Neural progenitor cell (in vitro differentiated cells): Measurements from ENCODE around the gene MDN1.

Experiments used
- EZH2 ChIP-seq: fragments of 200-600 bp; sonication (generic); IDR thresholded peaks from 2 replicates; pipeline ENCODE4 v1.6.1; 2017; ENCODE audit warnings: antibody characterized with exemption, mild to moderate bottlenecking, moderate library complexity
- TF ChIP-seq, protein P1 (sequence below): fragments of 200-600 bp; sonication (generic); IDR thresholded peaks from 2 replicates; pipeline ENCODE4 v1.5.1; 2017; ENCODE audit warnings: antibody characterized with exemption, mild to moderate bottlenecking

DNA sequence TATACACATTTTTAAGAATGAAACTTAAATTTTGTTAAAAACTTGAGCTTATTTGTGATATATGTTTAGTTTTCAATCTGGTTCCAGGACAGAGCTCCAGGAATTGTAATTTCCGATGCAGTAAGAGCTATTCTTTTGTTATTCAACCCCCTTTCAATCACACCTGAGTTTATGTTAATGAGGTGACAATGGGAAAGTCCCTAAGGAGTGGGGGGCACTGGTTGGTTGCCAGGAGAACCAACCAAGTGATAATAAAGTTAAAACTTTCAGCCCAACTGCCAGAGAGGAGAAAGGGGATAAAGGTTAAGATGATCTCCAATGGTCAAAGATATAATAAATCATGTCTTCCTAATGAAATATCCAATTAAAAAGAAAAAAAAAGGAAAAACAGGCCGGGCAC, 19.8 kb downstream of the MDN1 start:
- TF ChIP-seq, protein P1, sequence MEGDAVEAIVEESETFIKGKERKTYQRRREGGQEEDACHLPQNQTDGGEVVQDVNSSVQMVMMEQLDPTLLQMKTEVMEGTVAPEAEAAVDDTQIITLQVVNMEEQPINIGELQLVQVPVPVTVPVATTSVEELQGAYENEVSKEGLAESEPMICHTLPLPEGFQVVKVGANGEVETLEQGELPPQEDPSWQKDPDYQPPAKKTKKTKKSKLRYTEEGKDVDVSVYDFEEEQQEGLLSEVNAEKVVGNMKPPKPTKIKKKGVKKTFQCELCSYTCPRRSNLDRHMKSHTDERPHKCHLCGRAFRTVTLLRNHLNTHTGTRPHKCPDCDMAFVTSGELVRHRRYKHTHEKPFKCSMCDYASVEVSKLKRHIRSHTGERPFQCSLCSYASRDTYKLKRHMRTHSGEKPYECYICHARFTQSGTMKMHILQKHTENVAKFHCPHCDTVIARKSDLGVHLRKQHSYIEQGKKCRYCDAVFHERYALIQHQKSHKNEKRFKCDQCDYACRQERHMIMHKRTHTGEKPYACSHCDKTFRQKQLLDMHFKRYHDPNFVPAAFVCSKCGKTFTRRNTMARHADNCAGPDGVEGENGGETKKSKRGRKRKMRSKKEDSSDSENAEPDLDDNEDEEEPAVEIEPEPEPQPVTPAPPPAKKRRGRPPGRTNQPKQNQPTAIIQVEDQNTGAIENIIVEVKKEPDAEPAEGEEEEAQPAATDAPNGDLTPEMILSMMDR, result no peak
- no peak for TF ChIP-seq EZH2
